ENCODE data around the gene MIGA2. TPM values are rescaled to one million over a fixed set of nuclear protein-coding genes. Genes with fewer than 3 reads are reported as not detected.
"Not testable (repeated sequence)": the region's sequence is repeated elsewhere in the genome, so short reads cannot be mapped to it uniquely, and the experiment has no call there.

MIGA2 gene
- total and polyA plus RNA-seq, 5 donors, result 30.3 to 40.7 (median 35.8) TPM

DNA sequence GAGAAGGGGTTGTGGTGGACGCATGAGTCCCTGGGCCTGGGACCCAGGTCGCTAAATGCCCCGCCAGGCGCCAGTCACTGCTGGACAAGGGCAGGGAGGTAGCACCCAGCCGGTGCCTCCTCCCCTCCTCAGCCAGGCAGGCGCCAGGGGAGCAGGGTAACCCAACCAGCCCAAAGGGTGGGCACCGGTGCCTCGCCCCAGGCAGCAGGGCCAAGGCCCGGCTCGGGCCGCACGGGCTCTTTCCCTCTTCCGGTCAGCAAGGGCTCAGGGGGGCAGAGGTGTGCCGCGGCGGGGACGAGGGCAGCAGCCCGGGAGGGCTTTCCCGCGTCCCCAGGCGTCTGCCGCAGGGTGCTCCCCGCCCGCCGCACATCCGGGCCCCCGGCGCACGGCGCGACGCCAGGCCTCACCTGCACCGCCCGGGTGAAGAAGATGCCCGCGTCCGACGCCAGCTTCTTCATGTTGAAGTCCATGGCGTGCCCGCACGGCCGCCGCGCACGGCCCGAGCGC is 8.7 kb upstream of the MIGA2 start:
- peak in 2 of 3 donors; percentile 51 to 87 for DNase-seq
- Histone ChIP-seq H3K27me3 (ENCODE audit: control insufficient read depth, insufficient read depth) (no peaks in the 10 kb centered on the region), H3K4me1 (ENCODE audit: control insufficient read depth, insufficient read depth, low read length) (peaks cover 3% of the 10 kb centered on the region), H3K9me3 (ENCODE audit: control insufficient read depth, low read length) (no peaks in the 10 kb centered on the region), H3K27ac (ENCODE audit: low read length) (no peak overlapping the region), H3K4me3 (ENCODE audit: low read length) (peak overlapping the region; percentile 63)
- peak; percentile 10 to 15 for ATAC-seq
- 2% methylated on average over 47 of the region's 47 CpGs for WGBS
- intact Hi-C loops (cut with DNase I), result no loop called here

DNA sequence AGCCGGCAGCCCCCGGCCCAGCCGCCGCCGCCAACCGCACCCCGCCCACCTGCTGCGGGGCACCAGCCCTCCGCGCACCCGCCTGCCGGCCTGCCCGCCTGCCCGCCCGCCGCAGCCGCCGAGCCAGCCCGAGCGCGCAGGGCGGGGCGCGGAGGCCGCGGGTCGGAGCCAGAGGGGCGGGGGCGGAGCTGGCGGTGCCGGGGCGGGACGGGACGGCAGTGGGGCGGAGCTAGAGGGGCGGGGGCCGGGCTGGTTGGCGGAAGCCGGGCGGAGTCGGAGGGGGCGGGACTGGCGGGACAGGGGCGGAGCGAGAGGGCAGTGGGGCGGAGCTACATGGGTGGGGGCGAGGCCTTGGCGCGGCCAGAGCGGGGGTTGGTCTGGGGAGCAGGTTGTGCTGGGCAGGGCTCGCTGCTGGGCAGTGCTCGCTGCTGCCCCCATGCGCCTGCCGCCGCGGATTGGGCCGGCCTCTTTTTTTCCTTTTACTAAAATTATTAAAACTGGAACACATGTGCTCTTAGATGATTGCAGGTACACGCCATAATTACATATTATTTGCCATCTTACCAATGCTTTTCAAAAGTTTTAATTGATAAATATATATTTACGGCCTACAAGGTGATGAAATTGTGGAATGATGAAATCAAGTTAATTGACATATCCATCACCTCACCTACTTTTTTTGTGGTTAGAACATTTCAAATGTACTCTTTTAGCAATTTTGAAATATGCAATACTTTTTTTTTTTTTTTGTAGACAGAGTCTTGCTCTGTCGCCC is 8.0 kb upstream of the MIGA2 start, which contains the start of gene SH3GLB2:
SH3GLB2 (minus strand) TSS at position 140 of the 775 bp plus-strand sequence. CDS start 177 bp downstream, outside the sequence.
- intact Hi-C loops (cut with DNase I), result no loop called here
- Histone ChIP-seq H3K27ac (ENCODE audit: low read length) (no peak within 1 kb of the TSS), H3K4me3 (ENCODE audit: low read length) (peak within 1 kb of the TSS; percentile 63), H3K27me3 (ENCODE audit: control insufficient read depth, insufficient read depth) (no peaks in the 10 kb centered on the region), H3K9me3 (ENCODE audit: control insufficient read depth, low read length) (no peaks in the 10 kb centered on the region), H3K4me1 (ENCODE audit: control insufficient read depth, insufficient read depth, low read length) (peaks cover 3% of the 10 kb centered on the region)
- 2% methylated on average over 60 of the region's 60 CpGs for WGBS
- ATAC-seq (peak; percentile 97 to 98), DNase-seq (peak; percentile 95 to 99 (median 97))

DNA sequence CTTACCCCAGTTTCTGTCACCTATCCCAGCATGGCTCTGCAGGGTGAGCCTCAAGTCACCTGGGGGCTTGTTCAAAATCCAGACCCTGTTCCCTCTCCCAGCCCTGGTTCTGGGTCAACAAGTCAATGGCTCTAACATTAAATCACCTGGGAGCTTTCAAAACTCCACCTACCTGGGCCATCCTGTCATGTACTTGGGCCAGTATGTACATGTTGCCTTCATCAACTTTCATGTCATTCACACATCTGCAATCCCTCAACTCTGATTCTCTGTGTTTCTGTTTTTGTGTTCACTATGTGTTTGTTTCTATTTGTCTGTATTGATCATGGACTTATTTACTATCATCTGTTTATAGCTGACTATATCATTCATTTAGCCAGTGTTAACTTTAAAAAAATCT is 6.2 kb upstream of the MIGA2 start:
- no peak for ATAC-seq
- H3K27ac ChIP-seq (ENCODE audit: low read length), result no peak overlapping the region
- no peaks in the 10 kb centered on the region for H3K9me3 ChIP-seq (ENCODE audit: control insufficient read depth, low read length)
- no peak for DNase-seq
- H3K4me1 ChIP-seq (ENCODE audit: control insufficient read depth, insufficient read depth, low read length), result peaks cover 3% of the 10 kb centered on the region
- H3K27me3 ChIP-seq (ENCODE audit: control insufficient read depth, insufficient read depth), result no peaks in the 10 kb centered on the region
- intact Hi-C loops (cut with DNase I), result no loop called here
- H3K4me3 ChIP-seq (ENCODE audit: low read length), result no peak overlapping the region

DNA sequence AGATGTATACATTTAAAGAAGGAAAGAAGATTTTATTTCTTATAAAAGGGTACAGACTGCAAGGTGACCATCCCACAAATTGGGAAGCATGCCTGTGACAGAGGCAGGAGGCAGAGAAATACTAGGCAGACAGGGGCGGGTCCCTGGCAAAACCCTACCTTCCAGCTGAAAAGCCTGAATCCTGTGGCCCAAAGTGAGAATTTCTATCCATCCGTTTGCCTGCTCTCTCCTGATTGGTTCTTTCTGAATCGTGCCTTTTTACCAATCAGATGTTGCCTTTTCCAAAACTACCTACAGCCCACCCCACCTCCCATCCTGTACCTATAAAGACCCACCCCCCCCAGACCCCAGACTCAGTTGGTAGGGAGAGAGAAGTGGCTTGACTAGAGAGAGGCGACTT is 4.9 kb upstream of the MIGA2 start:
- 69% methylated on average over 4 of the region's 4 CpGs for WGBS
- no peak overlapping the region for H3K4me3 ChIP-seq (ENCODE audit: low read length)
- peaks cover 3% of the 10 kb centered on the region for H3K4me1 ChIP-seq (ENCODE audit: control insufficient read depth, insufficient read depth, low read length)
- ATAC-seq, result no peak
- intact Hi-C loops (cut with DNase I), result no loop called here
- H3K9me3 ChIP-seq (ENCODE audit: control insufficient read depth, low read length), result no peaks in the 10 kb centered on the region
- no peak overlapping the region for H3K27ac ChIP-seq (ENCODE audit: low read length)
- no peak for DNase-seq
- no peaks in the 10 kb centered on the region for H3K27me3 ChIP-seq (ENCODE audit: control insufficient read depth, insufficient read depth)

DNA sequence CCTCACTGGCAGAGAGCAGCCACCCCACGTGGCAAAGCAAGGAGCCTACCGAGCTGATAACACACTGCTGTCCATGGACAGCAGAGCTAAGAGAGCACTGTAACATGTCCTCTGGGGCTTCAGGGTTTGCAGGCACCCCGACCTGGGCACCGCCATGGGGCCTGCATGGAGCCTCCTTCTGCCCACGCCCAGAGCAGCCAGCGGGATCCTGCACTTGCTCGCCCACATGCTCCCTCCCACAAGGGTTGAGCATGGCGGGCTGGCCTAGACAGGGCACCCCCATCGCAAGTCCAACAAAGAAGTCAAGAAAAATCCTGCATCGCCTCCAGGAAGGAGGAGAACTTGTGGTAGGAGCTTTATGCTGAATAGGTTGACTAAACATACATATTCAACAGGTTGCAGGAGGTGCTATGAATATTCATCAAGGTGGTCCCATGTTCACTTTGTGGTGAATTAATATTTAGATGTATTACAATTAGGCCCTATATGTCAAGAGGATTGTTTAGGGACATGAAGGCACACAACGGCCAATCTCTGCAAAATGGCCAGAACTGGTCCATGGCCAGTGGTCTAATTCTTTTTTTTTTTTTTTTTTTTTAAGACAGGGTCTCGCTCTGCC is 3.8 kb upstream of the MIGA2 start:
- intact Hi-C loops (cut with DNase I), result no loop called here
- ATAC-seq (no peak), DNase-seq (peak in 1 of 3 donors; percentile 30)
- Histone ChIP-seq H3K4me3 (ENCODE audit: low read length) (no peak overlapping the region), H3K27ac (ENCODE audit: low read length) (no peak overlapping the region), H3K4me1 (ENCODE audit: control insufficient read depth, insufficient read depth, low read length) (peaks cover 4% of the 10 kb centered on the region), H3K27me3 (ENCODE audit: control insufficient read depth, insufficient read depth) (no peaks in the 10 kb centered on the region), H3K9me3 (ENCODE audit: control insufficient read depth, low read length) (no peaks in the 10 kb centered on the region)
- WGBS, result 79% methylated on average over 12 of the region's 12 CpGs

DNA sequence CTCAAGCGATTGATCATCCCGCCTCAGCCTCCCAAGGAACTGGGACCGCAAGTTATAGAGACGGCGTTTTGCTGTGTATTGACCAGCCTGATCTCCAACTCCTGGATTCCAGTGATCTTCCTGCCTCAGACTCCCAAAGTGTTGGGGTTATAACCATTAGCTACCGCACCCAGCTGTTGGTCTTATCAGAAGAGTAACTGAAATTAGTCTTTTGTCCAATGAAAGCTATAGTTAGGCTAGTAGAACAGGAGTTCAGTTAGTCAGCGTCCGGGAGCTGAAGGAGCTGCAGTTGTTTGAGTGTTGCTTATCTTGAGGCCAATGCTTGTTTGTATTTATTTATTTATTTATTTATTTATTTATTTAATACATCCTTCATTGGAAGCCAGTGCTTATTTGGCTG is 3.2 kb upstream of the MIGA2 start:
- Histone ChIP-seq H3K4me1 (ENCODE audit: control insufficient read depth, insufficient read depth, low read length) (peaks cover 9% of the 10 kb centered on the region), H3K4me3 (ENCODE audit: low read length) (no peak overlapping the region), H3K27me3 (ENCODE audit: control insufficient read depth, insufficient read depth) (no peaks in the 10 kb centered on the region), H3K9me3 (ENCODE audit: control insufficient read depth, low read length) (no peaks in the 10 kb centered on the region), H3K27ac (ENCODE audit: low read length) (no peak overlapping the region)
- intact Hi-C loops (cut with DNase I), result no loop called here
- ATAC-seq, result no peak
- 89% methylated on average over 8 of the region's 8 CpGs for WGBS
- DNase-seq, result no peak

DNA sequence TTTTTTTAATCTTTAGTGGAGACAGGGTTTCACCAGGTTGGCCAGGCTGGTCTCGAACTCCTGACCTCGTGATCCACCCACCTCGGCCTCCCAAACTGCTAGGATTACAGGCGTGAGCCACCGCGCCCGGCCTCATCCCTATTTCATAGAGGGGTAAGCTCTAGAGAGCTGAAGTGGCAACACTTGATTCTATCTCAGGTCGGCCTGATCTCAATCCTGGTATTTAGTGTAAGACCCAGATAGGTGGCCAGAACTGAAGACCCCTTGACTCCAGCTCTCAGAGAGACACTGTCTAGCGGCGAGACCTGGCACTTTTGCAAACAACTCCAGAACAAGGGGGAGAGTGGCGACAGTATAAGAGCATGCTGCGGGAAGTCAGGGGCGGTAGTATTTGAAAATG is 588 bp upstream of the MIGA2 start:
- WGBS, result 47% methylated on average over 13 of the region's 13 CpGs
- intact Hi-C loops (cut with DNase I); H3K9me3 ChIP-seq (ENCODE audit: control insufficient read depth, low read length); DNase-seq; H3K27me3 ChIP-seq (ENCODE audit: control insufficient read depth, insufficient read depth): not testable (repeated sequence)
- ATAC-seq, result peak; percentile 5 to 22
- H3K4me1 ChIP-seq (ENCODE audit: control insufficient read depth, insufficient read depth, low read length), result peaks cover 11% of the 10 kb centered on the region
- H3K4me3 ChIP-seq (ENCODE audit: low read length), result peak overlapping the region; percentile 55
- H3K27ac ChIP-seq (ENCODE audit: low read length), result peak overlapping the region; percentile 82

DNA sequence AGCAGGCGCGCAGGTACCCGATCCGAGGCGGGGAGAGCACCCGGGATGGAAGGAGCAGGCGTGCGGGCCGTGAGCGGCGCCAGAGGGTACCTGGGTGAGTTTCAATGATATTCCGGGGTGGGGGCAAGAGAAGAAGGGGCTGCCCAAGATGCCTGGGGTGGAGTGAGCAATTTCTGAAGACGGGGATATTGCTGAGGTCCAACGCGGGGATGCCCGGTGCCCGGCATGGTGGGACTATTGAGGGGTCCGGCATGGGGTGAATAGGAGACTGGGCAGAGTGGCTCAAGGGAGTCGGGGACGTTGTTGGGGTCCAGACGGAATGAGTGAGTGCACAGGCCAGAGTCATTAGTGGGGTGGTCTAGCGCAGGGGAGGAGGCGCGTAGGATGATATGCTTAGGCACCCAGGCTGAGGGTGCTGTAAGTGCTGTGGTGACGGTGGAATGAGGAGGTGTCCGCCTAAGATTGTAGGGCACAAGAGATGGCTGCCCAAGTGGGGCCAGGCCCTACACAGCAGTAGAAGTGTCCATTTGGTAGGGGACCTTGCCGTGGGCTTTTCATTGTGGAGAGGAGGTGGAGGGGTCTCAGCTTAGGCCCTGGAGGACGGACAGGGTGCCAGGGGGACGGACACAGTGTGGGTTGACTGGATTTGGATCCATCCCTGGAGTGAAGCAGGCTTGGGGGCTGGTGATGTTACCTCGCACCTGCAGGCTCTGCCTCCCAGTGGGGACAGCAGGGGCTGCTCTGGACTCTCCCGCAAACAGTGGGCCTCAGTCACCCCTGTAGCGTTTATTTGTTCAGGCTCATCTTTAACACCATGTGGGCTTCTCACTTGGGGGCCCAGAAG is 719 bp downstream of the MIGA2 start:
- no peak for DNase-seq
- no peaks in the 10 kb centered on the region for H3K27me3 ChIP-seq (ENCODE audit: control insufficient read depth, insufficient read depth)
- H3K4me1 ChIP-seq (ENCODE audit: control insufficient read depth, insufficient read depth, low read length), result peaks cover 11% of the 10 kb centered on the region
- peak overlapping the region; percentile 77 for H3K4me3 ChIP-seq (ENCODE audit: low read length)
- H3K27ac ChIP-seq (ENCODE audit: low read length), result peak overlapping the region; percentile 82
- WGBS, result 8% methylated on average over 32 of the region's 32 CpGs
- H3K9me3 ChIP-seq (ENCODE audit: control insufficient read depth, low read length), result no peaks in the 10 kb centered on the region
- ATAC-seq, result peak; percentile 1 to 10
- intact Hi-C loops (cut with DNase I), result no loop called here

DNA sequence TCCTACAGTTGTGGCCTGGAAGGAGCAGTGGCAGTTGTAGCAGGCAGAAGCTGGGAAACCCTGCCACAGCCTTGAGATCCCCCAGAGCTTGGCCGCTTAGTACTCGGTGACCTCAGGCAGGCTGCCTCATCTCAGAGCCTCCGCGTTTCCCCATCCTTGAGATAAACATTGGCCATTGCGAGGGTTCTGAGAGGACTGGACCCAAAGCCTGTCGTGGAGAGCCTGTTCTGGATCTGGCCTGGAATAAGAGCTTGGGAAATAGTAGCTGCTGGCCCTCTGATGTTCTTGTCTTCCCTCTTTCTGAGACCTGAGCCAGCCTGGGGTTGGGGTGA is 1.3 kb downstream of the MIGA2 start:
- ATAC-seq (peak in 1 of 2 donors; percentile 3), DNase-seq (peak in 1 of 3 donors; percentile 50)
- intact Hi-C loops (cut with DNase I), result no loop called here
- Histone ChIP-seq H3K9me3 (ENCODE audit: control insufficient read depth, low read length) (no peaks in the 10 kb centered on the region), H3K4me1 (ENCODE audit: control insufficient read depth, insufficient read depth, low read length) (peaks cover 11% of the 10 kb centered on the region), H3K27me3 (ENCODE audit: control insufficient read depth, insufficient read depth) (no peaks in the 10 kb centered on the region), H3K27ac (ENCODE audit: low read length) (peak overlapping the region; percentile 43), H3K4me3 (ENCODE audit: low read length) (peak overlapping the region; percentile 77)
- WGBS, result 24% methylated on average over 6 of the region's 6 CpGs

DNA sequence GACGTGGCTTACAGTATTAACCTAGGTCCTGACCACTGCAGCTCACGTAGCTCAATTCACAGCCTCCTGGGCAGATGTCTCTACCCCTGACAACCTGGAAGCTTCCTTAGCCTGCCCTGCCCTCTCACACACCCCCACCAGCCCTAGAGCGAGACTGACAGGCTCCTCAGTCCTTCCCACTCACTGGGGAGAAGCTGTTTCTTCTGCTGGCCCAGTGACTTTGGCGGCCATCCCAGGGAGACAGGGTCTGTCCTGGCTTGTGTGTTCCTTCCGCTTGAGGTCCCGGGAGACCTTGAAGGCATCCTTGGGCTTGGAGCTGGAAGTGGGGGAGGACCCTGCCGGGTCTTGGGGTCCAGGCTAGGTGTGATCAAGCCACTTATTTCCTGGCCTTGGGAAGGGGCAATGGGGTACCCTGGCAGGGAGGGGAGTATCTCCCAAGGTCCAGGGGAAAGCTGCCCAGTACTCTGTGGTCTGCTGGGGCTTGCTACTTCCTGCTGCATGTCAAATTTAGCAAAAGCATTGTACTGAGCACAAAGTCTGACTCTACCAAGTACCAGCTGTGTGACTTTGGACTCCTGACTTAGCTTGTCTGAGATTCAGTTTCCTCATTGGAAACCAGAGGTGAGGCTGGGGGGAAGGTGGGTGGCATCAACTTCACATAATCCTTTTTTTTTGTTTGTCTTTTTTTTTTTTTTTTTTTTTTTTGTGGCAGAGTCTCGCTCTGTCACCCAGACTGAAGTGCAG is 1.9 kb downstream of the MIGA2 start:
- intact Hi-C loops (cut with DNase I), result no loop called here
- 38% methylated on average over 8 of the region's 8 CpGs for WGBS
- no peak overlapping the region for H3K4me3 ChIP-seq (ENCODE audit: low read length)
- H3K4me1 ChIP-seq (ENCODE audit: control insufficient read depth, insufficient read depth, low read length), result peaks cover 11% of the 10 kb centered on the region
- no peak for ATAC-seq
- H3K9me3 ChIP-seq (ENCODE audit: control insufficient read depth, low read length), result no peaks in the 10 kb centered on the region
- peak overlapping the region; percentile 43 for H3K27ac ChIP-seq (ENCODE audit: low read length)
- peak; percentile 51 to 81 (median 78) for DNase-seq
- no peaks in the 10 kb centered on the region for H3K27me3 ChIP-seq (ENCODE audit: control insufficient read depth, insufficient read depth)

All from right cardiac atrium (tissue), 5 donors.